Ovary (tissue), 9 donors: ENCODE measurements around the gene SKI. TPM values are rescaled to one million over a fixed set of nuclear protein-coding genes. Genes with fewer than 3 reads are reported as not detected.

Experiments used
- DNase-seq, 5 donors: peaks; one replicate each; pipeline ENCODE4 v3.0.0-alpha.2; 2019 to 2020
- H3K27ac ChIP-seq, 2 donors: fragments of 200-600 bp; one replicate each; pipeline versions ENCODE4 v1.5.1 to v1.8.0; 2019 to 2022
- H3K27me3 ChIP-seq: fragments of 200-600 bp; one replicate; pipeline ENCODE4 v1.8.0; 2022
- H3K36me3 ChIP-seq: fragments of 200-600 bp; sonication (generic); one replicate; pipeline ENCODE4 v1.5.1; 2019
- H3K4me1 ChIP-seq: one replicate; pipeline ENCODE4 v1.8.1; 2013; ENCODE audit warnings: mild to moderate bottlenecking, moderate library complexity; ENCODE audit not compliant: insufficient read depth
- H3K4me3 ChIP-seq: fragments of 200-600 bp; sonication (generic); one replicate; pipeline ENCODE4 v1.5.1; 2017
- H3K9me3 ChIP-seq, 2 donors: fragments of 200-600 bp in 1 of 2; sonication (generic) in 1 of 2; one replicate each; pipeline versions ENCODE4 v1.5.1 to v1.8.1; 2013 to 2019; ENCODE audit warnings: mild to moderate bottlenecking in 1 of 2, moderate library complexity in 1 of 2
- EP300 ChIP-seq: sonication (generic); formaldehyde crosslinking; IDR thresholded peaks from one replicate; pipeline ENCODE4 v1.6.1; 2017; ENCODE audit warnings: antibody characterized with exemption
- POLR2A ChIP-seq: fragments of 450-650 bp; IDR thresholded peaks from one replicate; pipeline ENCODE4 v1.6.1; 2017; ENCODE audit warnings: antibody characterized with exemption, mild to moderate bottlenecking, moderate library complexity
- WGBS, 3 donors: extraction: QIAGEN DNeasy Blood & Tissue Kit in 1 of 3; methylation state at CpG; one replicate each; pipeline versions ENCODE4 v1.1.5 to v1.1.7; 2013 to 2017; 5-methylcytosine and 5-hydroxymethylcytosine counted together
- intact Hi-C, 4 donors: fragments of 100-400 bp; cut with DNase I; formaldehyde crosslinking; loops; one replicate each; pipeline versions ENCODE4 v1.11.0 to v1.15.1; 2022 to 2023
- polyA plus RNA-seq, 2 donors: library from polyadenylated mRNA; stranded (reverse); fragments of 200-250 nt in 1 of 2; fragments of 350-450 nt in 1 of 2; fragmentation: Illumina TruSeq in 1 of 2; extraction: RNeasy Lipid Tissue Mini Kit (QIAGEN cat#74804) in 1 of 2; gene quantifications; one replicate each; pipeline ENCODE4 v1.2.3, GENCODE V29; 2013 to 2014
- total RNA-seq, 7 donors: library from RNA; depleted of rRNA in 2 of 7; stranded (reverse); fragments of >200 nt in 2 of 7; fragmentation: NEBNext Ultra II Directional in 3 of 7; extraction: Animal tissue kit (Norgen Biotek cat#: 25700) in 3 of 7; gene quantifications; one replicate each; pipeline versions ENCODE4 v1.1.0 to v1.2.4, GENCODE V29; 2016 to 2023
- TF ChIP-seq, protein P1 (sequence below), 3 donors: fragments of 450-650 bp in 2 of 3; fragments of 200-600 bp in 1 of 3; IDR thresholded peaks; one replicate each; pipeline versions ENCODE4 v1.5.1 to v1.8.0; 2016 to 2022; ENCODE audit warnings: antibody characterized with exemption in 3 of 3, mild to moderate bottlenecking in 1 of 3
- donor health status: DM: no; HTN: no; CAD: no; lungs with moderate emphysema.
- donor health status: DM: no; HTN: no; CAD: no.
- donor health status: Bipolar disorder and iron deficiency.
- donor health status: DM: yes; HTN: yes; CAD: no.
- donor health status: DM: no; HTN: no; CAD: no.
- donor health status: DM: yes; HTN: yes; CAD: no.

SKI gene
- total and polyA plus RNA-seq, 9 donors, result 27.8 to 109 (median 79.1) TPM

DNA sequence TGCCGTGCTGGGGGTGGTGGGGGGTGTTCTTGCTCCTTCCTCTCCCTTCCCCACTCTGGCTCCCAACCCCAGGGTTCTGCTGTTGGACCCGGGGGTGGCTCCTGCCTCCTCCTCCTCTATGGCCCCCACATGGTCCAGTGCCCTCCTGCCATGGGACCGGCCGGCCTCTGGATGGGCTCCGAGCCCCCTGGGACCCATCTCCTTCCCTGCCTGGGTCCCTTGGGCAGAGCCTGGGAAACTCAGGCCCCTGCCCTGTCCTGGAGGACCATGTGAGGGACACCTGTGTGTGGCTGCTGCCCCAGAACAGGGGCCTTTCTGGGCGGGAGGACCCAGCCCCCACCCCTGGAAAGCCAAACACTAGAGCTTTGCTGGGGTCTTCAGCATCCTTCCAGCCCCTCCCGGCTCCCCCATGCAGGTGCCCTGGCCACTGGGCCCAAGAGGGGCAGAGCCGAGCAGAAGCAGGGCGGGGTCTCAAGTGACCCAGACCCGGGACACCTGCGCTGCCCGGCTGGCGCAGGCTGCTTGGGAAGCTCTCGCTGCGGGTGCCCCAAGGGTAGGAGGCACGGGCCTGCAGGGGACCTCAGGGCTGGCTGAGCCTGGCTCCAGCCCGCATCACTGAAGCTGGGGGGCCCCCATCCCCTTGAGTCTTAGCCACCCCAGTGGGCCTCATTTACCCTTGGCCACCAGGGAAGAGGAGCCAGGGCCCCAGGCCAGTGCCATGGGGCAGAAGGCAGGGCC lies 31.0 kb upstream of the SKI start:
- 84 to 88% (median 85%) methylated on average over 15 to 17 of the region's 17 CpGs for WGBS, 3 donors
- peak in 2 of 5 donors; percentile 45 to 50 for DNase-seq
- Histone ChIP-seq H3K27ac (no peak overlapping the region), H3K36me3 (no peaks in the 10 kb centered on the region), H3K27me3 (no peaks in the 10 kb centered on the region), H3K4me3 (no peak overlapping the region), H3K9me3 (no peaks in the 10 kb centered on the region), H3K4me1 (peaks cover 13% of the 10 kb centered on the region)
- TF ChIP-seq, protein P1, sequence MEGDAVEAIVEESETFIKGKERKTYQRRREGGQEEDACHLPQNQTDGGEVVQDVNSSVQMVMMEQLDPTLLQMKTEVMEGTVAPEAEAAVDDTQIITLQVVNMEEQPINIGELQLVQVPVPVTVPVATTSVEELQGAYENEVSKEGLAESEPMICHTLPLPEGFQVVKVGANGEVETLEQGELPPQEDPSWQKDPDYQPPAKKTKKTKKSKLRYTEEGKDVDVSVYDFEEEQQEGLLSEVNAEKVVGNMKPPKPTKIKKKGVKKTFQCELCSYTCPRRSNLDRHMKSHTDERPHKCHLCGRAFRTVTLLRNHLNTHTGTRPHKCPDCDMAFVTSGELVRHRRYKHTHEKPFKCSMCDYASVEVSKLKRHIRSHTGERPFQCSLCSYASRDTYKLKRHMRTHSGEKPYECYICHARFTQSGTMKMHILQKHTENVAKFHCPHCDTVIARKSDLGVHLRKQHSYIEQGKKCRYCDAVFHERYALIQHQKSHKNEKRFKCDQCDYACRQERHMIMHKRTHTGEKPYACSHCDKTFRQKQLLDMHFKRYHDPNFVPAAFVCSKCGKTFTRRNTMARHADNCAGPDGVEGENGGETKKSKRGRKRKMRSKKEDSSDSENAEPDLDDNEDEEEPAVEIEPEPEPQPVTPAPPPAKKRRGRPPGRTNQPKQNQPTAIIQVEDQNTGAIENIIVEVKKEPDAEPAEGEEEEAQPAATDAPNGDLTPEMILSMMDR (IDR thresholded peaks at IDR 0.05), result no peak
- TF ChIP-seq EP300, result no peak
- TF ChIP-seq POLR2A, result no peak
- intact Hi-C loops, result loop anchor here (2.0 to 10.0 kb wide), 6 partner anchors 35 to 186 kb away; no protein-coding TSS in a partner anchor

DNA sequence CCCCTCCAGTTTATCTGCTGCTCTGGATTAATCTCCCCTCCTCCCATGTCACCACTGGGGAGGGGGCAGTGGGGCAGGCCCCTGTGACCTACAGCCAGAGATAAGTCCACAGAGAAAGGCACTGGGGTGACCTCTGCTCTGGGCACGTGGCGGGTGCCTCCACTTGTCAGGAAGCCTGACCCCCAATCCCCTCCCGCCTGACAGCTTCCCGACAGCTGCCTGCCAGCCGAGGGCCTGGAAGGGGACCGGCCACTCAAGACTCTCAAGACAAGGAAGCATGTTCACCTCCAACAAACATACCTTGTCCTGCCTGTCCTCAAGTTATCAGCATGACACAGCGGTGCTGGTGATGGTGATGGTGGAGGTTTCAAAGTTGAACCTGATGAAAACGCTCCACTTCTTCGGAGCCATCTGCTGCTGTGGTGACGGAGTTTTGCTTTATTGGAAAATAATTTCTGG lies 30.4 kb upstream of the SKI start:
- Histone ChIP-seq H3K9me3 (no peaks in the 10 kb centered on the region), H3K27ac (no peak overlapping the region), H3K4me1 (peaks cover 13% of the 10 kb centered on the region), H3K36me3 (no peaks in the 10 kb centered on the region), H3K27me3 (no peaks in the 10 kb centered on the region), H3K4me3 (no peak overlapping the region)
- no peak for DNase-seq
- intact Hi-C loops, result loop anchor here (2.0 to 10.0 kb wide), 6 partner anchors 35 to 185 kb away; no protein-coding TSS in a partner anchor
- TF ChIP-seq EP300 (no peak), POLR2A (no peak)
- TF ChIP-seq, protein P1 (IDR thresholded peaks at IDR 0.05), result no peak
- 83 to 92% (median 84%) methylated on average over 8 to 10 of the region's 10 CpGs for WGBS, 3 donors

DNA sequence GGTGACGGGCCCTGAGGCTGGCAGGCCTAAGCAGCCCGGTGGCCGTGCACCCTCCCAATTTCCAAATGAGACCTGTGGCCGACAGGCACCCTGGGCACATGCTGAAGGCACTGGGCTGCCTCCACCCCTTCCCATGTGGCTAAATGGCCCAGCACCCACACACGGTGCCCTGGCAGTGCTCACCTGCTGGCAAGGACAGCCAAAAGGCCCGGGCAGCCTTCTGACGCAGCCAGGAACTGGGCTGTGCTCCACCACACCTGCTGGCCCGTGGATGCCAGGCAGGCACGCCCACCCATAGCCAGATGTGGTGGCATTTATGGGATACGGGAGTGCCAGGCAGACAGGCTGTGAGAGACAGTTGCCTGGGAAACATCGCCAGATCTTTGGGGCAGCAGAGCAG lies 29.5 kb upstream of the SKI start:
- DNase-seq, result peak in 2 of 5 donors; percentile 60 to 64
- Histone ChIP-seq H3K9me3 (no peaks in the 10 kb centered on the region), H3K27ac (peak overlapping the region; percentile 63 to 65), H3K27me3 (no peaks in the 10 kb centered on the region), H3K4me3 (no peak overlapping the region), H3K4me1 (peaks cover 9% of the 10 kb centered on the region), H3K36me3 (no peaks in the 10 kb centered on the region)
- TF ChIP-seq, protein P1 (IDR thresholded peaks at IDR 0.05), result no peak
- TF ChIP-seq EP300 (no peak), POLR2A (no peak)
- intact Hi-C loops, result loop anchor here in 3 of 4 donors (2.0 to 10.0 kb wide), 6 partner anchors 34 to 184 kb away; no protein-coding TSS in a partner anchor
- 69 to 76% (median 72%) methylated on average over 11 of the region's 11 CpGs for WGBS, 3 donors

DNA sequence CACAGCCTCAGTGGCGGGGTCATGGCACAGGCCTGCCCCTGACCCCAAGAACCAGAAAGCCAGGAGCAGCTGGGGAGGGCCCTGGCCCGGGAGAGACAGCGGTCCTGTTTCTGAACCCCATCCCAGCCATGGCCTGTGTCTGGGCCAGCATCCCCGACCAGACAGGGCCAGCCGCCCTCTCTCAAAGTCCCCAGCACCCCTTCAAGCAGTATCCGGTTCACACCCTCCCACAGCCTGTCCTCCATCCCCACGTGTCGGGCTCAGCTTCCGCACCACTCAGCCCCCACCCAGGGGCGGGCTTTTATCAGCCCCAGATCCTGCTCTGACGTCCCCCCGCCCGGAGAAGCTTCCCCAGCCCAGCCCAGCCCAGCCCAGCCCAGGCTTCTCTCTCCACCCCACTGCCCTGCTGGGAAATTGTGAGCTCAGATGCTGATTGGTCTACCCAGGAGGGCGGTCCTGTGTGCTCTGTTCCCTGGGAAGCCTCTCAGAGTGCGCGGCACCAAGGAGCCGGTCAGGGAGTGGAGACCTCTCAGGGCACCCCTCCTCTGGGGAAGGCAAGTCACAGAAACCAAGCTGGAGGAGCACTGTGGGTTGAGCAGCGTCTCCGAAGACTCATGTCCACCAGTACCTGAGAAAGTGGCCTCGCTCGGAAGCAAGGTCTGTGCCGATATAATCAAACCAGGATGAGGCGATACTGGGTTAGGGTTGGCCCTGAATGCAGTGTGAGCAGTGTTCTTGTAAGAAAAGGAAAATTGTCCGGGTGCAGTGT lies 28.9 kb upstream of the SKI start:
- DNase-seq, result peak; percentile 84 to 94 (median 87)
- H3K27ac ChIP-seq, result peak overlapping the region; percentile 63 to 65
- intact Hi-C loops, result loop anchor here in 3 of 4 donors (2.0 to 10.0 kb wide), 6 partner anchors 33 to 184 kb away; no protein-coding TSS in a partner anchor
- no peaks in the 10 kb centered on the region for H3K9me3 ChIP-seq
- H3K27me3 ChIP-seq, result no peaks in the 10 kb centered on the region
- WGBS, 3 donors, result 1 to 7% (median 5%) methylated on average over 22 to 24 of the region's 24 CpGs
- TF ChIP-seq, protein P1 (IDR thresholded peaks at IDR 0.05), result no peak
- peak; percentile 93 for TF ChIP-seq POLR2A
- H3K4me1 ChIP-seq, result peaks cover 9% of the 10 kb centered on the region
- H3K4me3 ChIP-seq, result peak overlapping the region; percentile 38
- H3K36me3 ChIP-seq, result no peaks in the 10 kb centered on the region
